Adrenal gland (tissue), 12 donors: ENCODE measurements around the gene EEF1AKMT1. TPM values are rescaled to one million over a fixed set of nuclear protein-coding genes. Genes with fewer than 3 reads are reported as not detected.

Source experiments
- DNase-seq, 7 donors: peaks; one replicate each; pipeline ENCODE4 v3.0.0-alpha.2; 2019 to 2020
- H3K27ac ChIP-seq, 5 donors: fragments of 200-600 bp; sonication (generic) in 4 of 5; 1 replicate in 3 of 5; 2 replicates in 2 of 5; pipeline versions ENCODE4 v1.5.1 to v1.8.0; 2016 to 2020; ENCODE audit warnings: mild to moderate bottlenecking in 1 of 5
- H3K27me3 ChIP-seq: fragments of 200-600 bp; 2 replicates; pipeline ENCODE4 v1.8.0; 2021
- H3K36me3 ChIP-seq, 2 donors: fragments of 200-600 bp; replicated peaks in 1 of 2; 1 replicate in 1 of 2; 2 replicates in 1 of 2; pipeline versions ENCODE4 v1.5.1 to v1.8.0; 2018 to 2022
- H3K4me1 ChIP-seq, 2 donors: fragments of 200-600 bp; replicated peaks in 1 of 2; 1 replicate in 1 of 2; 2 replicates in 1 of 2; pipeline versions ENCODE4 v1.5.1 to v1.8.0; 2018 to 2021
- H3K4me3 ChIP-seq, 4 donors: fragments of 200-600 bp; sonication (generic) in 3 of 4; one replicate each; pipeline ENCODE4 v1.5.1; 2016 to 2018
- H3K9me3 ChIP-seq, 3 donors: fragments of 200-600 bp; sonication (generic) in 1 of 3; replicated peaks in 1 of 3; 1 replicate in 2 of 3; 2 replicates in 1 of 3; pipeline versions ENCODE4 v1.5.1 to v1.8.0; 2016 to 2021
- CTCF ChIP-seq, 6 experiments: fragments of 450-650 bp in 4 of 6; fragments of 200-600 bp in 2 of 6; sonication (generic) in 1 of 6; IDR thresholded peaks; 1 replicate in 5 of 6; 2 replicates in 1 of 6; pipeline versions ENCODE4 v1.5.1 to v1.8.0; 2016 to 2021; ENCODE audit warnings: antibody characterized with exemption in 6 of 6, mild to moderate bottlenecking in 2 of 6, moderate library complexity in 1 of 6
- POLR2A ChIP-seq, 2 donors: fragments of 450-650 bp; IDR thresholded peaks; one replicate each; pipeline ENCODE4 v1.6.1; 2017; ENCODE audit warnings: antibody characterized with exemption in 2 of 2, mild to moderate bottlenecking in 2 of 2, moderate library complexity in 1 of 2
- WGBS, 4 donors: extraction: QIAGEN DNeasy Blood & Tissue Kit in 2 of 4; methylation state at CpG; one replicate each; pipeline versions ENCODE4 v1.1.5 to v1.1.7; 2013 to 2017; 5-methylcytosine and 5-hydroxymethylcytosine counted together
- intact Hi-C, 2 donors: fragments of 100-400 bp; cut with DNase I; formaldehyde crosslinking; loops; one replicate each; pipeline versions ENCODE4 v1.14.1 to v1.15.0; 2022 to 2023
- polyA plus RNA-seq, 3 donors: library from polyadenylated mRNA; stranded (reverse); fragments of 200-250 nt in 2 of 3; fragments of 350-450 nt in 1 of 3; fragmentation: Illumina TruSeq in 1 of 3; extraction: RNeasy Lipid Tissue Mini Kit (QIAGEN cat#74804) in 1 of 3; gene quantifications; one replicate each; pipeline ENCODE4 v1.2.3, GENCODE V29; 2013 to 2014
- total RNA-seq, 9 donors: library from RNA; depleted of rRNA in 4 of 9; stranded (reverse); fragments of >200 nt in 4 of 9; fragments of 120-200 nt in 1 of 9; fragmentation: NEBNext Ultra II Directional in 1 of 9; extraction: Animal tissue kit (Norgen Biotek cat#: 25700) in 1 of 9; gene quantifications; one replicate each; pipeline versions ENCODE4 v1.1.0 to v1.2.4, GENCODE V29; 2013 to 2023
- donor health status: healthy with polysubstance abuse.
- donor health status: Bipolar disorder and iron deficiency.
- donor health status: DM: yes; HTN: yes; CAD: no.
- donor health status: DM: no; HTN: no; CAD: no.
- donor health status: DM: no; HTN: no; CAD: no.
- donor health status: DM: yes; HTN: yes; CAD: no.

EEF1AKMT1 gene
- total and polyA plus RNA-seq, 12 donors: 6.8 to 20.0 (median 13.8) TPM

- peak within 1 kb of the TSS; percentile 22 to 85 (median 56) for H3K4me3 ChIP-seq
- peak in 1 of 6 experiments; percentile 7 for TF ChIP-seq CTCF (IDR thresholded peaks at IDR 0.05)
- no peak for TF ChIP-seq POLR2A (IDR thresholded peaks at IDR 0.05)
- H3K4me1 ChIP-seq: peaks cover 0 to 13% of the 10 kb centered on the region in 2 donors
- DNase-seq: peak in 1 of 7 donors; percentile 26
- WGBS, 4 donors: 1 to 8% (median 2%) methylated on average over 13 to 82 of the region's 94 CpGs
- intact Hi-C loops: loop anchor here in 1 of 2 donors (10.0 kb wide), 1 partner anchor 208 kb away; no protein-coding TSS in a partner anchor
- H3K27me3 ChIP-seq: no peaks in the 10 kb centered on the region
- H3K27ac ChIP-seq: peak within 1 kb of the TSS in 3 of 5 donors; percentile 46 to 87 (median 60)
- H3K9me3 ChIP-seq: no peaks in the 10 kb centered on the region
- no peaks in the 10 kb centered on the region for H3K36me3 ChIP-seq
Observed at GRCh38 chr13:20702915-20703779, 70.6 kb downstream of the EEF1AKMT1 start, which contains the start of gene IL17D. IL17D (plus strand) TSS chr13:20703699; CDS start chr13:20704002, 303 bp downstream.

GRCh38 chr13:20702530-20702914 lies 71.2 kb downstream of the EEF1AKMT1 start:
- Histone ChIP-seq H3K9me3 (no peaks in the 10 kb centered on the region), H3K4me3 (peak overlapping the region in 1 of 4 donors; percentile 79), H3K27ac (no peak overlapping the region), H3K36me3 (no peaks in the 10 kb centered on the region), H3K4me1 (peaks cover 0 to 13% of the 10 kb centered on the region in 2 donors), H3K27me3 (no peaks in the 10 kb centered on the region)
- DNase-seq: no peak
- intact Hi-C loops: loop anchor here in 1 of 2 donors (10.0 kb wide), 1 partner anchor 208 kb away; no protein-coding TSS in a partner anchor
- 50 to 57% (median 51%) methylated on average over 9 of the region's 9 CpGs for WGBS, 4 donors
- TF ChIP-seq CTCF (IDR thresholded peaks at IDR 0.05) (no peak), POLR2A (IDR thresholded peaks at IDR 0.05) (no peak)

- TF ChIP-seq POLR2A (IDR thresholded peaks at IDR 0.05) (no peak), CTCF (IDR thresholded peaks at IDR 0.05) (no peak)
- Histone ChIP-seq H3K4me1 (peaks cover 0 to 13% of the 10 kb centered on the region in 2 donors), H3K36me3 (no peaks in the 10 kb centered on the region), H3K27me3 (no peaks in the 10 kb centered on the region), H3K27ac (no peak overlapping the region), H3K4me3 (no peak overlapping the region), H3K9me3 (no peaks in the 10 kb centered on the region)
- WGBS, 4 donors: 87 to 97% (median 95%) methylated on average over 3 of the region's 3 CpGs
- intact Hi-C loops: loop anchor here in 1 of 2 donors (10.0 kb wide), 1 partner anchor 207 kb away; no protein-coding TSS in a partner anchor
- DNase-seq: no peak
Observed at GRCh38 chr13:20701461-20701860, 72.3 kb downstream of the EEF1AKMT1 start.

DNA sequence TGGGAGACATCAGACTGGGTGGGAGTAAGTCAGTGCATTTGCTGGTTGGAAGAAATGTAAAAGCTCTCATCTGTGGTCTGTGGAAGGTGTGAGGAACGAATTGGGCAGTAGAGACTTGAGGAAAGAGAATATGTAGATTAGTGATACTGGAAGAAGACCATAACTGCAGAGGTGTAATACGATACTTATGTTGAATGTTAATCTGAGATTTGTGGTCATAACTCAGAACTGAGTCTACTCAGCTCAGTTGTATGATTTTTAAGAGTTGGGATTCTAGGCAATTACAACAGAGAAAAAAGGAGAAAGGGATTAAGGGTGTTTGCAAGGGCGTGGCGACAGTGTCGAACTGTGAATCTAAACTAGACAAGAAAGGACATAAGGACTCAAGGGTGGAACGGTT lies 73.5 kb downstream of the EEF1AKMT1 start:
- H3K4me3 ChIP-seq: no peak overlapping the region
- no peaks in the 10 kb centered on the region for H3K36me3 ChIP-seq
- TF ChIP-seq CTCF (IDR thresholded peaks at IDR 0.05) (no peak), POLR2A (IDR thresholded peaks at IDR 0.05) (no peak)
- 88 to 95% (median 93%) methylated on average over 6 of the region's 6 CpGs for WGBS, 4 donors
- peaks cover 0 to 13% of the 10 kb centered on the region in 2 donors for H3K4me1 ChIP-seq
- no peaks in the 10 kb centered on the region for H3K9me3 ChIP-seq
- H3K27ac ChIP-seq: no peak overlapping the region
- intact Hi-C loops: loop anchor here in 1 of 2 donors (10.0 kb wide), 1 partner anchor 205 kb away; no protein-coding TSS in a partner anchor
- DNase-seq: no peak
- H3K27me3 ChIP-seq: no peaks in the 10 kb centered on the region
